Astrocyte (in vitro differentiated cells and primary cell): Measurements from ENCODE around the gene NFATC1. TPM values are rescaled to one million over a fixed set of nuclear protein-coding genes. Genes with fewer than 3 reads are reported as not detected.
A peak's percentile ranks its signal among the peaks of the same experiment; 100 is the strongest.

Experiments
- DNase-seq: peaks from one replicate; pipeline ENCODE4 v3.0.0-alpha.2; 2010; ENCODE audit warnings: low read depth
- FAIRE-seq: peaks from 2 replicates; lab custom pipeline; 2011; peaks lifted over from hg19 to GRCh38; lab: Jason Lieb, UNC
- H2AFZ ChIP-seq: 2 replicates; pipeline ENCODE4 v1.6.0; 2012; ENCODE audit warnings: low read depth, low read length, inconsistent platforms
- H3K27ac ChIP-seq: 2 replicates; pipeline ENCODE4 v1.5.1; 2011; ENCODE audit warnings: low read depth, low read length, inconsistent platforms
- H3K27me3 ChIP-seq: 2 replicates; pipeline ENCODE4 v1.6.0; 2011; ENCODE audit warnings: low read length, inconsistent platforms; ENCODE audit not compliant: insufficient read depth
- H3K36me3 ChIP-seq: 2 replicates; pipeline ENCODE4 v1.5.1; 2011; ENCODE audit warnings: low read length, inconsistent platforms; ENCODE audit not compliant: insufficient read depth
- H3K4me1 ChIP-seq: 2 replicates; pipeline ENCODE4 v1.5.1; 2011; ENCODE audit warnings: low read length, inconsistent platforms; ENCODE audit not compliant: insufficient read depth
- H3K4me2 ChIP-seq: 2 replicates; pipeline ENCODE4 v1.6.0; 2012; ENCODE audit warnings: low read length, inconsistent platforms
- H3K4me3 ChIP-seq: 2 replicates; pipeline ENCODE4 v1.5.1; 2011; ENCODE audit warnings: low read depth, mild to moderate bottlenecking, low read length, inconsistent platforms; ENCODE audit not compliant: insufficient read depth
- H3K79me2 ChIP-seq: 2 replicates; pipeline ENCODE4 v1.6.0; 2012; ENCODE audit warnings: mild to moderate bottlenecking, low read length, inconsistent platforms; ENCODE audit not compliant: insufficient read depth
- H3K9ac ChIP-seq: 2 replicates; pipeline ENCODE4 v1.6.0; 2012; ENCODE audit warnings: mild to moderate bottlenecking, low read length, inconsistent platforms
- H3K9me3 ChIP-seq: 2 replicates; pipeline ENCODE4 v1.5.1; 2012; ENCODE audit warnings: low read depth, mild to moderate bottlenecking, low read length, inconsistent platforms; ENCODE audit not compliant: insufficient read depth
- H4K20me1 ChIP-seq: 2 replicates; pipeline ENCODE4 v1.6.0; 2012; ENCODE audit warnings: low read length, inconsistent platforms; ENCODE audit not compliant: insufficient read depth
- H3K27ac Mint-ChIP-seq: one replicate; pipeline ENCODE4 v1.8.0; 2021; ENCODE audit warnings: mild to moderate bottlenecking, mixed read lengths; ENCODE audit not compliant: unreplicated experiment
- H3K27me3 Mint-ChIP-seq: one replicate; pipeline ENCODE4 v1.8.0; 2021; ENCODE audit warnings: low read depth, mixed read lengths; ENCODE audit not compliant: unreplicated experiment
- H3K36me3 Mint-ChIP-seq: one replicate; pipeline ENCODE4 v1.8.0; 2021; ENCODE audit warnings: low read depth, mixed read lengths; ENCODE audit not compliant: unreplicated experiment
- H3K4me1 Mint-ChIP-seq: one replicate; pipeline ENCODE4 v1.8.0; 2021; ENCODE audit warnings: low read depth, mixed read lengths; ENCODE audit not compliant: unreplicated experiment
- H3K4me3 Mint-ChIP-seq: one replicate; pipeline ENCODE4 v1.8.0; 2021; ENCODE audit warnings: mild to moderate bottlenecking, moderate library complexity, mixed read lengths; ENCODE audit not compliant: unreplicated experiment
- H3K9me3 Mint-ChIP-seq: one replicate; pipeline ENCODE4 v1.8.0; 2021; ENCODE audit warnings: mild to moderate bottlenecking, mixed read lengths; ENCODE audit not compliant: unreplicated experiment
- EZH2 ChIP-seq: IDR thresholded peaks from 2 replicates; pipeline ENCODE4 v1.6.1; 2012; ENCODE audit warnings: mild to moderate bottlenecking, low read length, inconsistent platforms; ENCODE audit not compliant: insufficient read depth
- total RNA-seq: library from RNA; stranded (reverse); gene quantifications from 2 replicates; pipeline ENCODE4 v1.2.1, GENCODE V29; 2021
- TF ChIP-seq, protein P1 (sequence below): IDR thresholded peaks from 2 replicates; pipeline ENCODE4 v1.5.1; 2011; ENCODE audit warnings: low read depth, mild to moderate bottlenecking, inconsistent platforms, low read length, moderate library complexity; ENCODE audit not compliant: insufficient read depth

The NFATC1 gene
- total RNA-seq, 1 donor from 2014 or later, result 11.0 TPM

GRCh38 chr18:79533591-79533990, 137.9 kb downstream of the NFATC1 start:
- Mint-ChIP-seq H3K9me3 (peaks cover 8% of the 10 kb centered on the region), H3K27me3 (peaks cover 49% of the 10 kb centered on the region), H3K4me1 (no peaks in the 10 kb centered on the region), H3K4me3 (no peak overlapping the region), H3K27ac (no peak overlapping the region), H3K36me3 (no peaks in the 10 kb centered on the region)
- Histone ChIP-seq H3K27me3 (peaks cover 54% of the 10 kb centered on the region), H3K9ac (no peak overlapping the region), H3K36me3 (no peaks in the 10 kb centered on the region), H3K9me3 (peaks cover 5% of the 10 kb centered on the region), H3K79me2 (no peaks in the 10 kb centered on the region), H3K4me2 (no peak overlapping the region), H2AFZ (no peak overlapping the region), H3K4me1 (no peaks in the 10 kb centered on the region), H4K20me1 (no peaks in the 10 kb centered on the region), H3K4me3 (no peak overlapping the region), H3K27ac (no peak overlapping the region)
- DNase-seq (no peak), FAIRE-seq (no peak)
- TF ChIP-seq EZH2, result no peak
- TF ChIP-seq, protein P1, sequence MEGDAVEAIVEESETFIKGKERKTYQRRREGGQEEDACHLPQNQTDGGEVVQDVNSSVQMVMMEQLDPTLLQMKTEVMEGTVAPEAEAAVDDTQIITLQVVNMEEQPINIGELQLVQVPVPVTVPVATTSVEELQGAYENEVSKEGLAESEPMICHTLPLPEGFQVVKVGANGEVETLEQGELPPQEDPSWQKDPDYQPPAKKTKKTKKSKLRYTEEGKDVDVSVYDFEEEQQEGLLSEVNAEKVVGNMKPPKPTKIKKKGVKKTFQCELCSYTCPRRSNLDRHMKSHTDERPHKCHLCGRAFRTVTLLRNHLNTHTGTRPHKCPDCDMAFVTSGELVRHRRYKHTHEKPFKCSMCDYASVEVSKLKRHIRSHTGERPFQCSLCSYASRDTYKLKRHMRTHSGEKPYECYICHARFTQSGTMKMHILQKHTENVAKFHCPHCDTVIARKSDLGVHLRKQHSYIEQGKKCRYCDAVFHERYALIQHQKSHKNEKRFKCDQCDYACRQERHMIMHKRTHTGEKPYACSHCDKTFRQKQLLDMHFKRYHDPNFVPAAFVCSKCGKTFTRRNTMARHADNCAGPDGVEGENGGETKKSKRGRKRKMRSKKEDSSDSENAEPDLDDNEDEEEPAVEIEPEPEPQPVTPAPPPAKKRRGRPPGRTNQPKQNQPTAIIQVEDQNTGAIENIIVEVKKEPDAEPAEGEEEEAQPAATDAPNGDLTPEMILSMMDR, result no peak

GRCh38 chr18:79534356-79534755, 138.6 kb downstream of the NFATC1 start:
- no peaks in the 10 kb centered on the region for H3K4me1 Mint-ChIP-seq
- no peak overlapping the region for H3K4me3 Mint-ChIP-seq
- Histone ChIP-seq H3K4me1 (no peaks in the 10 kb centered on the region), H4K20me1 (no peaks in the 10 kb centered on the region), H3K27me3 (peaks cover 47% of the 10 kb centered on the region), H2AFZ (no peak overlapping the region), H3K79me2 (no peaks in the 10 kb centered on the region), H3K9me3 (peaks cover 5% of the 10 kb centered on the region), H3K36me3 (no peaks in the 10 kb centered on the region), H3K9ac (no peak overlapping the region), H3K27ac (no peak overlapping the region), H3K4me2 (no peak overlapping the region), H3K4me3 (no peak overlapping the region)
- H3K36me3 Mint-ChIP-seq, result no peaks in the 10 kb centered on the region
- DNase-seq (no peak), FAIRE-seq (no peak)
- no peak overlapping the region for H3K27ac Mint-ChIP-seq
- peaks cover 15% of the 10 kb centered on the region for H3K9me3 Mint-ChIP-seq
- peaks cover 46% of the 10 kb centered on the region for H3K27me3 Mint-ChIP-seq
- no peak for TF ChIP-seq EZH2
- TF ChIP-seq, protein P1, result no peak

DNA sequence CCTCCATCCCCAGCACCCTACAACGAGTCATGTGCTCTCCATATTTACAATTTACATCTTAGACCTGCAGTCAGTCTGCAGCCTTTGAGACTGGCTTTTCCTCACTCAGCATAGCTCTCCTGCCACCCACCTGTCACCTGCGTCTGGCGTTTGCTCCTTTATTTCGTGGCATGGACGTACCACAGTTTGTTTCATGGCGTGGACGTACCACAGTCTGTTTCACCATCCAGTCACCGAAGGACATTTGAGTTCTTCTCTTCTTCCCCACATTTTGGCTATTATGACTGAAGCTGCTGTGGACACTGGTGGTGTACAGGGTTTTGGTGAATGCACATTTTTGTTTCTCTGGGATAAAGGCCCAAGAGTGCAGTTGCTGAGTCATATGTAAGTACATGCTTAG, 142.0 kb downstream of the NFATC1 start:
- Mint-ChIP-seq H3K27ac (no peak overlapping the region), H3K9me3 (peaks cover 13% of the 10 kb centered on the region), H3K27me3 (peaks cover 34% of the 10 kb centered on the region), H3K4me1 (no peaks in the 10 kb centered on the region), H3K4me3 (peak overlapping the region; percentile 29), H3K36me3 (no peaks in the 10 kb centered on the region)
- no peaks in the 10 kb centered on the region for H4K20me1 ChIP-seq
- TF ChIP-seq EZH2, result no peak
- TF ChIP-seq, protein P1, result no peak
- no peak for FAIRE-seq
- H3K4me3 ChIP-seq, result no peak overlapping the region
- H3K9me3 ChIP-seq, result peaks cover 5% of the 10 kb centered on the region
- no peak for DNase-seq
- no peaks in the 10 kb centered on the region for H3K36me3 ChIP-seq
- H3K79me2 ChIP-seq, result no peaks in the 10 kb centered on the region
- peaks cover 37% of the 10 kb centered on the region for H3K27me3 ChIP-seq
- no peak overlapping the region for H3K27ac ChIP-seq
- no peak overlapping the region for H3K9ac ChIP-seq
- H3K4me1 ChIP-seq, result no peaks in the 10 kb centered on the region
- no peak overlapping the region for H2AFZ ChIP-seq
- no peak overlapping the region for H3K4me2 ChIP-seq
